Fibroblast of pulmonary artery (primary cell): Measurements from ENCODE around the gene RASGRP4.

Experiments used
- DNase-seq: peaks from one replicate; pipeline ENCODE4 v3.0.0-alpha.2; 2010; ENCODE audit warnings: low read depth
- H3K4me3 ChIP-seq: replicated peaks from 2 replicates; pipeline ENCODE4 v1.5.1; 2011; ENCODE audit warnings: low read depth, mild to moderate bottlenecking, control low read depth, low read length, moderate library complexity
- TF ChIP-seq, protein P1 (sequence below): IDR thresholded peaks from 2 replicates; pipeline ENCODE4 v1.5.1; 2011; ENCODE audit warnings: mild to moderate bottlenecking, control low read depth, low read length, inconsistent platforms; ENCODE audit errors: missing control alignments

RASGRP4 gene

DNA sequence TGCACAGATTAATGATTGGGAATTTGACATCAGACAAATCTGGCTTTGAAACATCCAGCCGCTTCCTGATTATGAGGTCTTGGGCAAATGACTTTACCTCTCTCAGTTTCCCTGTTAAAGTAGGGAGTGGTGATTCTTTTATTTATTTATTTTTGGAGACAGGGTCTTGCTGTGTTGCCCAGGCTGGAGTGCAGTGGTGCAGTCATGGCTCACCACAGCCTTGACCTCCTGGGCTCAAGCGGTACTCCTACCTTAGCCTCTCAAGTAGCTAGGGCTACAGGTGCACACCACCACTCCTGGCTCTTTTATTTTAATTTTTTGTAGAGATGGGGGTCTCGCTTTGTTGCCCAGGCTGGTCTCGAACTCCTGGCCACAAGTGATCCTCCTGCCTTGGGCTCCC is 49.0 kb downstream of the RASGRP4 start:
- H3K4me3 ChIP-seq = no peak overlapping the region
- DNase-seq = no peak
- TF ChIP-seq, protein P1, sequence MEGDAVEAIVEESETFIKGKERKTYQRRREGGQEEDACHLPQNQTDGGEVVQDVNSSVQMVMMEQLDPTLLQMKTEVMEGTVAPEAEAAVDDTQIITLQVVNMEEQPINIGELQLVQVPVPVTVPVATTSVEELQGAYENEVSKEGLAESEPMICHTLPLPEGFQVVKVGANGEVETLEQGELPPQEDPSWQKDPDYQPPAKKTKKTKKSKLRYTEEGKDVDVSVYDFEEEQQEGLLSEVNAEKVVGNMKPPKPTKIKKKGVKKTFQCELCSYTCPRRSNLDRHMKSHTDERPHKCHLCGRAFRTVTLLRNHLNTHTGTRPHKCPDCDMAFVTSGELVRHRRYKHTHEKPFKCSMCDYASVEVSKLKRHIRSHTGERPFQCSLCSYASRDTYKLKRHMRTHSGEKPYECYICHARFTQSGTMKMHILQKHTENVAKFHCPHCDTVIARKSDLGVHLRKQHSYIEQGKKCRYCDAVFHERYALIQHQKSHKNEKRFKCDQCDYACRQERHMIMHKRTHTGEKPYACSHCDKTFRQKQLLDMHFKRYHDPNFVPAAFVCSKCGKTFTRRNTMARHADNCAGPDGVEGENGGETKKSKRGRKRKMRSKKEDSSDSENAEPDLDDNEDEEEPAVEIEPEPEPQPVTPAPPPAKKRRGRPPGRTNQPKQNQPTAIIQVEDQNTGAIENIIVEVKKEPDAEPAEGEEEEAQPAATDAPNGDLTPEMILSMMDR = no peak

DNA sequence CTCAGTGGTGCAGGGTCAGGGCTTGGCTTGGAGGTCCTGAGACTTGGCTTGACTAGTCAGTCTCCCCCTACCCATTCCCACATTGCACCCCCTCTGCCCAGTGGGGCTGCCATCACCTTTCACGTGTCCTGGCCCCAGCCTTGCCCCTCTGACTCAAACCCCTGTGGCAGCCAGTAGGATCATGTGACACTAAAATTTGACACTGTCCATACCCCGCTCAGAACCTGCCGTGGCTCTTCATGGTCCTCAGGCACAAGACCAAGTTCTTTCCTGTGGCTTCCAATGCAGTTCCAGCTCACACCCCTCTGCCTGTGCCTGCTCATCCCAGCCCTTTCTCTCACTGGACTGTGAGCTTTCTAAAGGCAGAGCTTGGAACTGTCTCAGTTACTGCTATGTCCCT is 49.4 kb downstream of the RASGRP4 start:
- H3K4me3 ChIP-seq = peak overlapping the region; percentile 78
- DNase-seq = no peak
- TF ChIP-seq, protein P1 = no peak

DNA sequence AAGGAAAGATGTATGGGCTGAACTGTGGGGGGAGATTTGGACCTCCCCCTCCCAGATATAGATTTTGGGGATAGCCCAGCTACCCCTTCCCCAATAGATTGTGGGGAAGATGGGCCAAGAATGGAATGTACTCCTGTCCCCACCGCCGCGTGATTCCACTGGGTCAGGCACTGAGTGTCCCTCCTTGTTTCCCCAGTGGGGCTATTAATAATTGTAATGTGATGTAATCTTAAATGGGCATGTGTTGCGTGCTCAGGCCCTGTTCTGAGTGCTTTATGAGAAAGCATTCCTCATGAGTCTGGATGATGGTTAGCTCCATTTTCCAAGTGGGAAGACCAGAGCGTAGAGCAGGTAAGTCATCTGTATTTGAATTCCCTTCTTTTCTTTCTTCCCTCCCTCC is 50.3 kb downstream of the RASGRP4 start:
- peak overlapping the region; percentile 78 for H3K4me3 ChIP-seq
- TF ChIP-seq, protein P1 = no peak
- DNase-seq = no peak

DNA sequence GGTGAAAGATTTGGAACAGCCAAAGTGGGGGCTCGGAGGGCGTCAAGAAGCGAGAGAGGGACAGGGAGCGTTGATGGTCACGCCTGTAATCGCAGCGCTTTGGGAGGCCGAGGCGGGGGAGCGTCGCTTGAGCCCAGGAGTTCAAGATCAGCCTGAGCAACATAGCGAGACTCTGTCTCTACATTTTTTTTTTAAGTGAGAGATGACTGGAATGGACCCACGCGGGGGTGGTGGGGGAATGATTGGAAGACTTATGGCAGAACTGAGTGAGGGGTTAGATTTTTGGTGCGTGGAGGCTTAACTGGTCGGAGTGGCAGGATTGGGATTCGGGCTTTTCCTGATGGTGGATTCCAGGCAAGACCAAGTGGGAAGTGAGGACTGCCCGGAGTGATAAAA is 50.9 kb downstream of the RASGRP4 start:
- TF ChIP-seq, protein P1 = no peak
- H3K4me3 ChIP-seq = peak overlapping the region; percentile 78
- no peak for DNase-seq

DNA sequence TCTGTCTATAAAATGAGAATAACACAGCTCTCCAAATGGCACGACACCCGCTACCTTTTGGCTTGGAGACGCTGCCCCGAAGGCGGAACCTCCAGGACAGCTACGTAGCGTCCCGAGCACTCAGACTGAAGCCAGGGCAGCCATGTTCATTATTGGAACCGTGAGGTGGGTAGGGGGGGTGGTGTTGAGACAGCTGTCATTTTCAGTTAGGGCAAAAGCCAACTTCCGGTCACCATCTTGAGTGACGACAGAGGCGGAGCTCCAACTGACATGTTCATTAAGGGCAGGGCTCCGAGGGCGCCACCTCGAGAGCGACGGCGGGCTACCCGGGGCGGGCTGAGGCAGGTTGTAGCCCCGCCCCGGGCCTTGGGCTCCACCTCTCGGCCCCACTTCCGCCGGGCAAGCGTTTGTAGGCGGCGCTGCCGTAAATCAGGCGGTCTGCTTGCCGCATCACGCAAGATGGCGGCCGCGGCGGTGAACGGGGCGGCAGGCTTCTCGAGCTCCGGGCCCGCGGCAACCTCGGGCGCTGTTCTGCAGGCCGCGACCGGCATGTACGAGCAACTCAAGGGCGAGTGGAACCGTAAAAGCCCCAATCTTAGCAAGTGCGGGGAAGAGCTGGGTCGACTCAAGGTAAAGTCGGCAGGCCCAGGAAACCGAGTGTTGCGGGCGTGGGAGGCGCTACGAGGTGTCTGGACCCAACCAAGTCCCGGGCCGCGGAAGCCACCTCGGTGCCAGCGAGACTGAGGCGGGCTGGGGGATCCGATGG is 51.5 kb downstream of the RASGRP4 start, which contains the start of gene PSMD8:
Gene PSMD8 (plus strand): TSS at position 240 of the 766 bp plus-strand sequence. CDS start 31 bp downstream, at position 271.
- peak within 1 kb of the TSS; percentile 78 for H3K4me3 ChIP-seq
- TF ChIP-seq, protein P1 = peak; percentile 14
- DNase-seq = peak; percentile 98

DNA sequence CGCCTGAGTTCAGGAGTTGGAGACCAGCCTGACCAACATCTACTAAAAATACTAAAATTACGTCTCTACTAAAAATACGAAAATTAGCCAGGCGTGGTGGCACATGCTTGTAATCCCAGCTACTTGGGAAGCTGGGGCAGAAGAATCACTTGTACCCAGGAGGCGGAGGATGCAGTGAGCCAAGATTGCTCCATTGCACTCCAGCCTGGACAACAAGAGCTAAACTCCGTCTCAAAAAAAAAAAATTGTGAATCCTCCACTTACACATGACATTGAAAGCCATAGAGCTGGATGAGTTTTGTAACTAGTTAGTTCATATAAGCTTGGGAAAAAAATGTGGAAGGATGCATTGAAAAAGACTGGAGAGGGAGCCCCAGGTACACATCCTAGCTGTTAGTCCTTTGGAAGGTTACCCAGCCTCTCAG is 52.1 kb downstream of the RASGRP4 start:
- DNase-seq = no peak
- TF ChIP-seq, protein P1 = no peak

DNA sequence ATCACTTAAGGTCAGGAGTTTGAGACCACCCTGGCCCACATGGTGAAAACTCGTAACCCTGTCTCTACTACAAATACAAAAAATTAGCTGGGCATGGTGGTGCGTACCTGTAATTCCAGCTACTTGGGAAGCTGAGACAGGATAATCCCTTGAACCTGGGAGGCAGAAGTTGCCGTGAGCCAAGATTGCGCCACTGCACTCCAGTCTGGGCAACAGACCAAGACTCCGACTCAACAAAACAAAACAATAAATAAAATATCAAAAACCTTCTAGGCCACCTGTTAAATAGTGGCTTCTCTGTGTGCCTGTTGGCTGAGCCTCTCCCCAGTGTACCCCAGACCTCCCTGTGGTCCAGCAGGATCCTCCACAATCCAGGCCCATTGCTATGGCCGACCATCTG is 54.9 kb downstream of the RASGRP4 start:
- H3K4me3 ChIP-seq = no peak overlapping the region
- TF ChIP-seq, protein P1 = no peak
- no peak for DNase-seq

More for the DNA sequence above, 52.1 kb downstream of the RASGRP4 start:
- peak overlapping the region; percentile 78 for H3K4me3 ChIP-seq
